HG02798 (cell line): ENCODE measurements around the gene DDX3X.

Experiments used
- ATAC-seq: cut with Tn5 transposase; IDR thresholded peaks from one replicate; pipeline ENCODE4 v1.9.1; 2021; ENCODE audit warnings: mild to moderate bottlenecking; ENCODE audit not compliant: unreplicated experiment, poor library complexity

The DDX3X gene

GRCh38 chrX:41326431-41326830 lies 7.5 kb upstream of the DDX3X start:
- no peak for ATAC-seq

DNA sequence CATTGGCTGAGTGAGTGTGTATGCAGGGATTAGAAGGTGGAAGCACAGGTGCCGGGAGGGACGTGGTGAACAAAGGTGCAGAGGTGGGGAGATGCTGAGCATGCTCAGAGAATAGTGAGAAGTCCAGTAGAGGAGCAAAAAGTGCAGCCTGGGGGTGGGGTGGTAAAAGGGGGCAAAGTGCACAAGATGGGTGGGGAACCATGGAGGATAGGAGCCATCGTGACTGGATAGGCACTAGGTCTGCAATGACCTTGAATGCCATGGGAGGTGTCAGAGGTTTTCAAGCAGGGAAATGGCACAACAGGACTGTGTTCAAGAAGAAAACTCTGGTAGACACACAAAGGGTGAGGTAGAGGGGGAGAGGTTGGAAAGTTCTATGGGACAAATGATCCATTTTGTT lies 6.6 kb upstream of the DDX3X start:
- no peak for ATAC-seq

GRCh38 chrX:41329101-41329500 lies 4.9 kb upstream of the DDX3X start:
- no peak for ATAC-seq

- ATAC-seq, result no peak
These were observed 2.0 kb upstream of the DDX3X start for GRCh38 chrX:41332005-41332404.

- ATAC-seq, result peak; percentile 4
These were observed 1.5 kb upstream of the DDX3X start for GRCh38 chrX:41332408-41333002.

DNA sequence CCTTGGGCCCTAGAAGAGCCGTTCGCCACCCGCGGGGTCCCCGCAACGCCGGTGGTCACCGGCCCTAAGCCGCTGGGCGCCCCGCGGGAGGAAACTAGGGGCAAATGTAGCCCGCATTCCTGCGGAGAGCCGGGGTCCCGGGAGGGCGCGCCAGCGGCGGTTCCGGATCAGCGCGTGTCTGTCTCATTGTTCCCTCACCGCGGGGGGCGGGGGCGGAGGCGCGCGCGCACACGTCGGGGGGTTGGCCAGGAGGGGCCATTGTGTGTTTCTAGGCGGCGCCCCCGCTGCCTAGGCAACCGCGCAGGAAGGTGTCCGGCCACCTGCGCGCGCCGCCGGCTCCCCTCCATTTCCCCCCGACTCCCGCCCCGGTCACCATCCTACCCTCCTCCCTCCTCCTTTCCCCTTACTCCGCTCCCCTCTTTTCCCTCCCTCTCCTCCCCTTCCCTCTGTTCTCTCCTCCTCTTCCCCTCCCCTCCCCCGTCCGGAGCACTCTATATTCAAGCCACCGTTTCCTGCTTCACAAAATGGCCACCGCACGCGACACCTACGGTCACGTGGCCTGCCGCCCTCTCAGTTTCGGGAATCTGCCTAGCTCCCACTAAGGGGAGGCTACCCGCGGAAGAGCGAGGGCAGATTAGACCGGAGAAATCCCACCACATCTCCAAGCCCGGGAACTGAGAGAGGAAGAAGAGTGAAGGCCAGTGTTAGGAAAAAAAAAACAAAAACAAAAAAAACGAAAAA lies 789 bp upstream of the DDX3X start:
- peak; percentile 49 for ATAC-seq

- ATAC-seq, result peak; percentile 33
These were observed 618 bp downstream of the DDX3X start for GRCh38 chrX:41334363-41335197.

- ATAC-seq, result no peak
These were observed 1.4 kb downstream of the DDX3X start for GRCh38 chrX:41335198-41335957.

DNA sequence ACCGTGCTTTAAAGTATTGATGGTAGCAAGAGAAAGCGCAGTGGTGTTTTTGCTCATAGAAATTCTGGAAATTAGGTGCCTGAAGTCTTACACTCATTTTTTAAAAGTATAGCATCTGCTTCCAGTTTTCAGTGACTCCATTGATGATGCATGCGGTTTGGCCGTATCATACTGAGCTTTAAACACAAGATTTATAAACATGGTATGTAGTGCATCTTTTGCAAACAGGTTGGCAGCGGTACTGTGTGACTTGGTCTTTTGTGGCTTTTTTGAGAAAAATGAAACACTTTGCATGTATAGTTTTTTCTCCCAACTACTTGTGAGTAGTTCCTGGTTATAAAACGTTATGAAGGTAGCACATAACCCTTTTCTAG lies 2.0 kb downstream of the DDX3X start:
- no peak for ATAC-seq

DNA sequence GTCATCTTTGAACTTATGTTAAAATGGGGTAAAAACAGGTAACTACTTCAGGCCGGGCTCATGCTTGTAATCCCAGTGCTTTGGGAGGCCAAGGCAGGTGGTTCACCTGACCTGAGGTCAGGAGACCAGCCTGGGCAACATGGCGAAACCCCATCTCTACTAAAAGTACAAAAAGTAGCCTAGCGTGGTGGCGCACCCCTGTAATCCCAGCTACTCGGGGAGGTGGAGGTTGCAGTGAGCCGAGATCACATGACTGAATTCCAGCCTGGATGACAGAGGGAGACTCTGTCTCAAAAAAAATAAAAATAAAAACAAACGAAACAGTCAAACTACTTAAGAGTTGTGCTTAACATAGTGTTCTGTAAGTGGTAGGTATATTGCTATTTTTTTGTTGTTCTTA lies 2.5 kb downstream of the DDX3X start:
- ATAC-seq, result no peak

DNA sequence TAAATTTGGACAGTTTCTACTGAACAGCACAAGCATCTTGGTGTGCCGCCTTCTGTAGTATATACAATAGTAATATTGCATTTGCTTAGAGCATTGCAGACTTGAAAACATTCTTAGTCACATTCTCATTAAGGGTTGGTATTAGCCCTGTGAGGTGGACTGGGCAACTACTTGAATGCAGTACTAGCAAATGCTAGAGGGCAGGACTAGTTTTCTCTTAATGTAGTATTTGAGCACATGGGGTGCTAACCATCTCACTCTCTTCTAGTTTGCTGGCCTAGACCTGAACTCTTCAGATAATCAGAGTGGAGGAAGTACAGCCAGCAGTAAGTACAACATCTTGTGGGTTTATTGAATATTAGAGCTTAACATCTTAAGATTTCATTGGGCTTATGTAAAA lies 3.2 kb downstream of the DDX3X start:
- ATAC-seq, result no peak

DNA sequence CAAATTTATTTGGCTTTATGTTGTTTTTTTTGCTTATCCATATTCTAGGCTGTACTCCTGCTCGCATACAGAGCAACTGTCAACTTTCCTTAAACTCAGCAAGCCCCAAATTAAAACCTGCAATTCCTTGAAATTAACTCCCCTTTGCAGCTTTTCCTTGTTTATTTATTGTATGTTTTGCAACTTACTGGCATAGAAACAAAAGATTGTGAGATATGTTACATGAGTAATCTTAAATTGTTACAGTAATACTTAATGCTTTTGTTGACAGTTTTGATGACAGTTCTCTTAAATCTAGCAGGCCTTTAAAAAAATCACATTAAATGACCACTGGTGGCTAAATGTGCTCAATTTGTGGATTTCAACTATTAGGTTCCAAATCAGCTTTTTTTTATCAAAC lies 4.5 kb downstream of the DDX3X start:
- no peak for ATAC-seq

- no peak for ATAC-seq
These were observed 5.2 kb downstream of the DDX3X start for GRCh38 chrX:41339148-41339547.

DNA sequence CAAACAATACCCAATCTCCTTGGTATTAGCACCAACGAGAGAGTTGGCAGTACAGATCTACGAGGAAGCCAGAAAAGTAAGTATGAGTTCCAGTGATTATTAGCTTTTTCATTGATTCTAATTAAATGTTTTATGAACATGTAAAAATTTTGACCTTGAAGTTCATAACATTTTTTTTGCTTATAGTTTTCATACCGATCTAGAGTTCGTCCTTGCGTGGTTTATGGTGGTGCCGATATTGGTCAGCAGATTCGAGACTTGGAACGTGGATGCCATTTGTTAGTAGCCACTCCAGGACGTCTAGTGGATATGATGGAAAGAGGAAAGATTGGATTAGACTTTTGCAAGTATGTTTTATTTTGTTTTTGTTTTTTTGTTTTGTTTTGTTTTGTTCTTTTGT lies 10.1 kb downstream of the DDX3X start:
- no peak for ATAC-seq

GRCh38 chrX:41347186-41347585 lies 13.2 kb downstream of the DDX3X start:
- ATAC-seq, result no peak

DNA sequence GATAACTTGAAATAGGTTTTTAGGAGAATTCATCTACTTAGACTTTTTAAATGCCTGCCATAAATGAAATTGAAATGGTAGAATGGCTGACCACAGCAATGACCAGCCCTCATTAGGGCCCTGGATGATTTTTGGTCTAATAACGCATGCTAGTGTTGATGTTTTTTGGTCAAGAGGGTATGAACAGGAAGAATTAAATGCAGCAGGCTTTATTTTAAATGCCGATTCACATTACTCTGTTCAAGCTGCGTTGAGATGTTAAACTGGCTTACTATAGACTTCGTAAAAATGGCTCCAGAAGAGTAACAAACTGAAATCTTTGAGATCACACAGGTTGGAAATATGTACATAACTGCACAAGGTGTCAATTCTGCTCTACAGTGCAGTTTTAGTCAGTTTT lies 14.6 kb downstream of the DDX3X start:
- ATAC-seq, result no peak

DNA sequence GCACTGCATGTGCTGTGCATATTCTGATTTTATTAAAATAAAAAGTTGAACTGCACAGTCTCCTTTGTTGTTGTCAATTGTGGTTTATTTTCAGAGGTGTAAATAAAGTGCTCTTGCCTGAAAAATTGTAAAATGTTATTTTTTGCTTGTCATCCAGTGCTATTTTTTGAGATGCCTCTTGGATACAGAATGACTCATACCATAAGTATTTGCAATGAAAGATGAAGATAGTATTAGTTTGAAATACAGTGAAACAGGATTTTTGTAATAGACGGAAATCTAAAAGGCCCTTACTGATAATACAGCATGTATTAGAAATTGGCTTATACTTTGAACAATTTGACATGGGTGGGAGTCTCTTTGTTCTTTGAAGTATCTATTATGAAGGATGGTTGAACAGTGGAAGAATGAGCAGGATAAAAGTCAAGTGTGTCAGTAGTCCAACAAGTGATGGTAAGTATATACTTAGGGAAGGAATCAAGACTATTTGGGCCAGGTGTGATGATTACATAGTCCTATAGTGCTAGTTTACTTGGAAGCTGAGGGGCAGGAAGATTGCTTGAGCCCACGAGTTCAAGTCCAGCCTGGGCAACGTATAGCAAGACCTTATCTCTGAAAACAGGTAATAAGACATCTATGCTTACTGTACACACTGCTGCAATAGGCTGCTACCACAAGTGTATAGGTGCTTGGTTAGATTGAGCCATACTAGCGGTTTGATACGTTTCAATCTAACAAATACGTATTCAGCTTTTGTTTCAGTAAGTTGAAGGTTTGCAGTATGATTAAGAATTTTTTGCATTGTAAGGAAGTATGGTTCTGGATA lies 16.4 kb downstream of the DDX3X start:
- ATAC-seq, result no peak

DNA sequence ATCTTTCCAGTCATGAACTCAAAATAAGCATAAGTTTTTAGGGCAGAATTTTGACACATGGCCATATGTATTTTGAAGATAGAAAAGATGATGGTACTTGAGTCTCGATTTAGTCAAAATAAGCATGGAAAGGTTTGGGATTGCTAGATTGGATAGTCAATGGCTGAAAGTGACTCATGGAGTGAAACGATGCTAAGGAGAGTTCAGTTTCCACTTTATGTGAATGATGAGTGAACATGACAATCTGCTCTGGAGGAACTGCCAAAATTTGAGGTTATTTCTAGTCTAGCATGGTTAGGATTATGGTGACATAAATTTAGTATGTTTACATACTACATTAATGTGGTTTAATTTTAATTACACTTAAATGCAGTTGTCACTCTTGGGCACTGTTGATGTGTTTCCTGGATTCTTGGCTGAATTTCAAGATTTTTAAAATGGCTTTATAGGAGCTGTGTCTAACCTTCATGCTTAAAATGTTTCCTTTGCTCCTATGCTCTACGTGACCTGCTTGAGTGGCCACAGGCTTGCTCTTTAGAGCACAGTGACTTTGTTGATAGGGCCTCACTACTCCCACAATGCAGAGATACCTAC lies 17.1 kb downstream of the DDX3X start:
- ATAC-seq, result no peak

GRCh38 chrX:41351923-41352322 lies 18.0 kb downstream of the DDX3X start:
- no peak for ATAC-seq
